DMS 273 (cell line): Measurements from ENCODE around the gene CEBPE.

Experiments
- DNase-seq: peaks from one replicate; lab custom pipeline; 2025; ENCODE audit not compliant: unreplicated experiment; lab: John Stamatoyannopoulos, UW

The CEBPE gene

DNA sequence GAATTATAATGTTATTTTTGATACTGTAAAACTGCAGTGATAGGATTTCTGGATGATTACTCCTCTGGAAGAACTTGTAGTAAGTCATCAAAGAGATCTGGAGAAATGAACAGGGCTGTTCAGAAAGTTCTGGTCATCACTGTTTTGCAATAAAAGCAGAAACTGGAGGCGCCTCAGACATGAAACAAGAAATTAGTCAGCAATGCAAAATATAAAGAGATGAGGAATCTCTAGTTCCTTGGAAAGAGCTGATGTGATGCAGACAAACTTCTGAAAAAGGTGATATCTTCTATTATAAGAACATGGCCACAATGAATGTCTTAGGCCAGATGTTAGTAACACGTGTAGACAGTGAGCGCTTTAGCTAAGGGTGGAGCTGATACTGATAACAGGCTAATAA, 33.6 kb downstream of the CEBPE start:
- no peak for DNase-seq

DNA sequence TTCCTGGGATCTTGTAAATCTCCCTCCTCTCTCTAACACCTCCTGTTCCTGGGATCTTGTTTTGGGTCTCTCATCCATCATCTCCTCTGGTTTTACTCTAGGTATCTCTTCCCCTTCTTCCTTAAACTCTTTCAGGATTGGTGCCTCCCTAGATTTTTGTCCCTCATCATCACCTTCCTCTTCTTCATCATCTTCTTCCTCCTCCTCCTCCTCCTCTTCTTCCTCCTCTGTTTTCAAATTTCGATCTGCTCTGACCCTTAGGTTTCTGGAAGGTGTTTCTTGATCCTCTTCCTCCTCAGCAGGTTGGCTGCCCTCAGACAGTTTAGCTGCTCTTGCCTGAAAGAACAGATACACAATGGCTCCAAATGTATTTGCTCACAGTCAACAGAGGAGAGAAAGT, 38.6 kb downstream of the CEBPE start:
- DNase-seq, result no peak

DNA sequence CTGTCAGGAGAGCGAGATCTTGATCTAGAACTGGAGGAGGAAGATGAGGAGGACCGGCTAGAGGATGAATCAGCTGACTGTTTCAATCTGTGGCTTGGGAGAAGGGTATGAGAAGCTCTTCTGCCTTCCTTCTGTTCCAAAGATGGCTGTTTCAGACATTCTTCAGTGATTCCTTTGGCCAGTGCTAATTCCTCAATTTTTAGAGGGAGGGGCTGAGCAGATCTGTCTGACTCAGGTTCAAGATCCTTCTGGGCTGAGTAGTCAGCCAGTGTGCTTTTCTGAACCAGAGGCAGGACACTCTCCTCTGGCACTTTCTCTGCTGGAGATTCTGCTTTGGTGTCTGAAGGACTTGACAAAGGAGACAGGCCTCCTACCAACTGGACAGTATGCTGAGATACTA, 39.3 kb downstream of the CEBPE start:
- no peak for DNase-seq

DNA sequence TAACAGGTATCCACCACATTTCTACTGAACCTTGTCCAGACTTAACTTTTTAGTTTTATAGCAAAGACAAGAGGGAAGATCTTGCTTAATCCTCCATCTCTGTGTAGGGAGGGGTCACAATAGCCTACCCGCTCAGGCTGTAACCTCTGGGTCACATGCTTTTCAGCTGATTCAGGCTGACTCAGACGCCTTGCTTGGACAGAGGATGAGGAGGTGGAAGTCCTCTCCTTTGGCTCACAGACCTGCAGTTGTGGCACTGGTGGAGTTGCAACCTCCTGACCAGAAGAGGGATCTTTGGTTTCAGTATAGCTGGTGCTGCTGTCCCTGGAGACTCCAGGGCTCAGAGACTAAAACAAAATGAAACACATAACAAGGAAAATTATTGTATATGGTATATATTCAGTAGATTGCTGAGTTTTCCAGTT, 40.4 kb downstream of the CEBPE start:
- DNase-seq, result no peak

DNA sequence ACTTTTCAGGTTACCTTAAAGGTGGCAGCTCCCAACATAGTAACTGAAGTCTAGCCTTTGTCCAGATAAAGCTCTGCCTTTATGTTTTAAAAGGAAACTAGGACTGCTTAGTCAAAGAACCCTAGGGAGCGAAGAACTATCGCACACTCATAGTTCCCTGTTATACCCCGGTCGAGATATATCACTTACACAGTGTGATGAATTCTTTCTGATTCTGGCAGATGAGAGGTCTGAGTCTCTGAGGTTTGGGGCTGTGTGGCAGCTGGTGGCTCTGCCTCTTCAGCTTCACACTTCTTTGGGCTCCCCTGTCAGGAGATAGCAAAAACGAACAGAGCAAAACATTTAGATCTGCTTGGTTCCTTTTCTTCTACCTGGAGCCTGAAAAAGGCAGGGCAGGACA, 41.1 kb downstream of the CEBPE start:
- DNase-seq, result no peak

DNA sequence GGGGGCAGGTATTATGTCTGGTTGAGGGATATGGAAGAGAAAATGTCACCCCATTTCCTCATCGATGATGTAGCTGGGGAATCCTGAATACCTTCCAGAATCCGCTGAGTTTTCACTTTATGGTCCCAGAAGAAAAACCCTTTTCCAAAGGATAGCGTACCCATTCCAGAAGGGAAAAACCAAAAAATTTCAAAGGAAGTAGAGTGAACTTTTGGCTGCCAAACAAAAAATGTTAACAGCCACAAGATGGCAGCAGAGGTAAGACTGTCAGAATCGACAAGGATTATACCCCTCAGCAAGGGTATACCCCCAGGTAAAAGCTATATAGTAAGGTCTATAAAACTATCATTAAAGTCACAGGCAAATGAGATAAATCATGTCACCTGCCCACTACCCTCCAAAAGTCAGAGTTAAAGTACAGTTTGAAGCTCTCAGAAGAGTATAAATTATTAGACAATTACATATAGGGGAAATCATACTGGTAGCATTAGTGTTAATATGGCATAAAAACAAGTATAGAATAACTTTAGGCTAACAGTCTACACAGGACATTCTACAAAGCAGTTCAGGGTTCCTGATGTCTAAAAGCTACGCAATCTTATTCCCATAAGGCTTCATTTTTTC, 42.2 kb downstream of the CEBPE start:
- DNase-seq, result no peak

DNA sequence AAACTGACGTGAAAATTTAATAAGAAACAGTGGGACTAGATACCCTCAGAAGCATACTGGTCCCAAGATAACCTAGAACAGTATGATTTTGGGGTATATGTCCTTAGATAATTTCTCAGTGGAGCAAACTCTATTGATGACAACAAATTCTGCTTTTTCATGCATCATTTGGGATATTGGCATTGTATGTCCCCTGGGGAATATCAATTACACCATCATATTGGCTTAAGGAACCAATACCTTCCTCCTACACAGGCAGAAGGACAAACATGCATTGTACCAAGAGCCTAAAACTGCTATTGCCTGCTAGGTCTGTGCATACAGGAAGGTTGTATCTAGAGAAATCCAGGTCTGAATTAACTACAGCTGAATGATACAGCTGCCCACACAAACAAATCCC, 44.1 kb downstream of the CEBPE start:
- no peak for DNase-seq

DNA sequence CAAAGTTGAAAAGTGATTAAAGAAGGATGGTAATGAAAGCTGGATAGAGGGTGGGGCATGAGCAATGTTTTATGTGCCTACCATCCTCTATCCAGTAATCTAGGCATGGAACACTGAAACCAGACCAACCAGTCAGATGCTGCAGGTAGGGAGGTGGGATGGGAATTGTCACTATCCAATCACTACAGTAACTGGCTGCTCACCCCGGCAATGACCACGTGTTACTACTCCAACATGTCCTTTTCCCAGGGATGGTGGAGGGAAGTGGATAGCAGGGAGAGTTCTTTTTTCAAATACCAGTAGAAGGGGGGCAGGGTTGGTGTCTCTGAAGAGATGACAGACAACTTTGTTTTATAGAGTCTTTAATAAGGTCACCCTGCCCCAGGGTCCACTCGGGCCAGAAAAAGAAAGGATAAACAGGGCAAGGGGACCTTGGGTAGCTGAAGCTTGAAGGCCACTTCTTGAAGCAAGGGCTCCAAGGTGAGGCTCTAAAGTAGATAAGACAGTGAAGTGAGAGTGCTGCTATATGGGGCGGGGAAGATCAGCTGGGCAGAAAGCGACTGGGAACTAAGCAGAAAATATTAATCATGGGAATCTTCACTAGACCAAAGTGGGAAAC, 47.0 kb downstream of the CEBPE start:
- no peak for DNase-seq

DNA sequence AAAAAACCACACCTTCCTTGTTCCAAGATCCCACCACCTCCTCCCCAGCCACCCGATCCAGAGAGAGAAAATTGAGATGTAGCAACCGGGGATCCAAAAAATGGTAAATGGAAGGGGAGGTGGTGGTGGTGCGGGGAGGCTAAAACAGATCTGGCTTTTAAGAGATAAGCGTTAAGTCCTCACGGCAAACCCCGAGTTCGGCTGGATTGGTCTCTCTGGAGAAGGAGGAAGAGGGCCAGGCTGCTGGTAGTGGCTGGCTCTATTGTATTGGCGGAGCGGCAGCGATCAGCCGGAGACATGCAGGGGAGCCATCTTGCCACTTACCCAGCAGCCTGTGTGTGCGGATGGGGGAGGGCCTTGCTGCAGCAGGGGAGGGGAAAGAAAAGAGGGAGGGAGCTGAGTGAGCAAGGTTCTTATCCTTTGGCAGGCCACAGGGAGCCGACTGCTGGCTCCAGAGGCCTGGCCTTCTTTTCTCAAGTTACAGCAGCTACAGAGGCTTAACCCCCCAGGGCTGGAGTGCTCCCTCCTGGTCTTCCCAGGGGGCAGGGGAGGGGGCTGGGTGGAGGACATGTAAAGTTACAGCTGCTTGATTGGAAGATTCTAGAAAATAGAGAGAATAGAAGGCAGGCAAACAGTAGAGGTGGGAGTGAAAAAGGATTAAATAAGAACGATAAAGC, 47.7 kb downstream of the CEBPE start:
- DNase-seq, result no peak

DNA sequence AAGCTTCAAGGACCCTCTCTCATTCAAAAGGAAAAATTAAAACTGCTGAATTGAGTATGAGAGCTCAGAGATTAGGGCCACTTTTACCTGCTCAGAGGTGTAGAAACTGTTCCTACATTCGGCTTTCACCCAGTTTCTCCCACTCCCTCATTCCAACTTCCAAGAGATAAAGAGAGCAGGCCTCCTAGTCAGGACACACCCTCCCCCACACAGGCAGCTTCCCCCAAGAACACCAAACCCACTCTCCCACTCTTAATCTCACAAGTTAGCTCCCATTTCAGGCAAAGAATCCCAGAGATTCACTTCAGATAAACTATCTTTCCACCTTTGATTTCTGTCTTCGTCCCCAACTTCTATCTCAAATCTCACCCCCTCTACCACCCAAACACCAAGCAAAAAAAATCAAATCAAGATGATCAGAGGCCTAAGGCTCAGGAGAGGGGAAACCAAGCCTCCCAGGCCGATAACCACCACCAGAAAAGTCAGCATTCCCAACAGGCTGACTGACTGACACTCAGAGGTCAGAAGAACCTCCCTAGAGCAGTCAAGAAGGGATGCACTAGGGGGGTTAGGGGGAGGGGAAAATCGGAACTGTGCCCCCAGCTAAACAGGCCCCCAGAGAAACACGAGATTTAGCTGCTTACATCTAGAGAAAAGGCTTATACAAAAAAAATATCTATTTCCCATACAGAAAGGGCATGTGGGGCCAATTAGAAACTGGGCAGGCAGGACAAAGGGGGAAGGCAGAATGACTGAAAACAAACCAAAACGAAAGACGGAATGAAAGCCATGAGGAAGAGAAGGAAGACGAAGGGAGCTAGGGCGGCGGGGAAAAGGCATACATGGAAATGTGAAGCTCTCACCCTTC, 48.6 kb downstream of the CEBPE start:
- no peak for DNase-seq

DNA sequence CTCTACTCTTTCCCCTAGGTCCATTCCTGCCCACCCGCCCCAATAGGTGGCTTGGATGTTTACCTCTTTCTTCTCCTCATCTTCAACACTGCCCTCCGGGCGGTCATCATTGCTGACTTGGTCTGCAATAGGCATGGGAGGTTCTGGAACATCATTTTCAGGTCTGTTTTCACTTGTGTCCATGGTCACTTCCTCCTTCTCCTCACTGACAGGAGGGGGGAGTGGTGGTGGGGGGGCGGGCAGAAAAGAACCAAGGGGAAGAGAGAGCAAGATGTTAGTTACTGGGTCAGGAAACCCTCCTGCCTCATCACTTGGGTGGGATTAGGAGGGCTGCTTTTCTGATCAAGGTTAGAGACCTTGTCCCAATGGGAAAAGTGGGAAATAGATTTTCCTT, 49.6 kb downstream of the CEBPE start:
- no peak for DNase-seq

DNA sequence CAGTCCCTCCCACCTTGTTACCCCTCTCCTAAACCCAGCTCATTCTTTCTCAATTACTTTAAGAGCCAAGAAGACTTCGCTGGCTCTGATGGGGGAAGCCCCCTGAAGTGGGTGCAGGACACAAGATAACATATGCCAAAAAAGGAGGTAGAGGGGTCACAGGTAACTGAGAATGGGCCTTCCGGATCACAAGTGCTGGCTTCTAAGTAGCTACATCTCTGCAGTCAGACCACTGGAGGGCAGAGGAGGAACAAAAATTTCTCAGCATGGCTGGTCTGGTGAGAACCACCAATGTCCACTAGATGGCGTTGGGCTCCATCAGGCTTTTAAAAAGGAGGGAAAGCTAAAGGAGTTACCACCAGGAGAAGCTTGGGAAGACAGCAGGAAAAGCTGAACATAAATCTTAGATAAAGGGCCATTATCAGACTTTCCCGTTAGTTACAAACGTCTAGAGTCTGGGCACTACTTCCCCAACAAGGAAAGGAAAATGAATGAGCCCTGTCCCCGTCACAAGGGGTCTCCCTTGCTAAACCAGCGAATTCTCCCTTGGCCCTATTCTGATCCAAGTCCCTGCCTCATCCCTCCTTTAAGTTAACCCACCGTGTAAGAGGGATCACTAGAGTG, 50.2 kb downstream of the CEBPE start:
- no peak for DNase-seq

DNA sequence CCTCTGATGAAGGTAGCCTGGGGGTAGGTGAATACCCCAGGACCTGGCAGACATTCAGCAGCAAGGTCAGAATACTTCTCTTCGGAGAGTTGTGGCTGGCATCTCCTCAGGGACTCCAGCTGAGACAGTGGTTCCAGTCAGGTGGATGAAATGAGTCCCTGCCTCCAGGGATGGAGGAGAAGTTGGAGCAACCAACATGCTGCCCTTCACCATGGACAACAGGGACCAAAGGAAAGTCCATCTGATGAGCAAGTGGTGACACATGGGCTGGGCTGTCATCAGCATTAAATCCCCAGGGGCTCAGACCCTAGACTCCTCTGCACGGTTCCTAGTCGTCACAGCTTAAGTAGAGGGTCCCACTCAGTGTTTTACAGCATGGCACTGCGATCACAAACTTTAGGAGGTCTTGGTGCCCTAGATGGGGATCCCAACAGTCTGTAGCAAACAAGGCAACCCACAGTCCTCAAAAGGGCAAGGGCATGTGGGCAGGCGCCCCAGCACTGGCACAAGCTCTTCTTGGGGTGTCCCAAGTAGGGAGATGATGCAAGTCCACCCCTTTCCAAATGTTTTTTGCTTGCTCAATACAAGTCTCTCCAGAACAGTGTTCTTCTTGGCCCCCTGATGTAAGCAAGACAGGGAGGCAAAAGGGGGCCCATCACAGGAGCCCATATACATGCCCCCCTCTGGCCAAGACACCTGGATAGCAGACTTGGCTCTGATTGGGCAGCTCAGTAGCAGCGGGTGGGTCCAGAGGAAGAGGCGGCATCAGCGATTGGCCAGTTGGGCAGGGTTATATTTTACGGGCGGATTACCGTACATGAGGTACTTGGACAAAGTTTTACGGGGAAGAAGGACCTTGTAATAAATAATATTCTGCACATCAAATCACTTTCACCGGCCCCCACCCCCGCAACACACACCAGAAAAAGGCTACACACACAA, 50.9 kb downstream of the CEBPE start:
- DNase-seq, result no peak
